Measurements from ENCODE around the gene CRY2. TPM values are rescaled to one million over a fixed set of nuclear protein-coding genes. Genes with fewer than 3 reads are reported as not detected.

Gene CRY2
- polyA plus RNA-seq, 1 experiment = 11.7 TPM

DNA sequence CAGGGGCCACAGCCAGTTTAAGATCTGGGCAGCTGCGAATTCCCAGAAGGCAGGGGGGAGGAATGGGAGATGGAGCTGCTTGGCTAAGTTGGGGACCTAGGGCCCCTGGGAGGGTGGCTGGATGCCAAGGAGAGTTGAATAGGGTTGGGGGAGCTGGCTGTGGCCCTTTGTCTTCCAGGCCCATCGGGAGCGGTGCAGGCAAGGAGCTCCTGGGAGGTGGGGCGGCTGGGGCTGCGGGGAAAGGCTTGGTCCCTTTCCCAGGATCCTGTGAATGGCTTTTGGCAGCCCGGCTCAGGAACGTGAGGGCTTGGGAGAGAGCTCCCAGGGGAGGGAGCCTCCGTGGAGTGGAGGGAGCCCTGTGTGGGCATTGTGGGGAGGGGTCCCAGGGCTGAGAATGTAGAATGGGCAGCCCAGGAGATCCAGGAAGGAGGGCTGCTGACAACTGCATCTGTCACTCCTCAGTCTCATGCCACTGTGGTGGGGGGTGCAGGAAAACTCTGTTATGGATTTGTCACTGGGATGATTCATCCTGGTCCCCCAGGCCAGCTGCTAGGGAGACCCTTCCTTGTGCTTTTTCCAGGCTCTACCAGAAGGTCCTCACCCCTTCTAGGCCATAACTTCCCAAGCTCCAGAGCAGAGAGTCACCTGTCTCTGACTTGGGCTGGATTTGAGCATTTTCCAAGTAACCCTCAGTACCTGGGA, 53.8 kb downstream of the CRY2 start:
- CTCF ChIA-PET = interaction anchor here (0.9 to 1.6 kb wide), 3 partner anchors 21 to 59 kb away, joined by 3 to 6 read pairs (median 5); no protein-coding TSS in a partner anchor
- peaks cover 8% of the 10 kb centered on the region for H3K27me3 ChIP-seq (ENCODE audit: control insufficient read depth, insufficient read depth, low read length)
- no peak for DNase-seq (ENCODE audit: low read depth, low spot score)
- peak overlapping the region; percentile 67 for H3K4me3 ChIP-seq (ENCODE audit: low read depth, low read length)
- H3K9me3 ChIP-seq (ENCODE audit: control insufficient read depth, insufficient read depth, low read length) = no peaks in the 10 kb centered on the region; the same call in 1 of the 2 replicates
- TF ChIP-seq, protein P1, sequence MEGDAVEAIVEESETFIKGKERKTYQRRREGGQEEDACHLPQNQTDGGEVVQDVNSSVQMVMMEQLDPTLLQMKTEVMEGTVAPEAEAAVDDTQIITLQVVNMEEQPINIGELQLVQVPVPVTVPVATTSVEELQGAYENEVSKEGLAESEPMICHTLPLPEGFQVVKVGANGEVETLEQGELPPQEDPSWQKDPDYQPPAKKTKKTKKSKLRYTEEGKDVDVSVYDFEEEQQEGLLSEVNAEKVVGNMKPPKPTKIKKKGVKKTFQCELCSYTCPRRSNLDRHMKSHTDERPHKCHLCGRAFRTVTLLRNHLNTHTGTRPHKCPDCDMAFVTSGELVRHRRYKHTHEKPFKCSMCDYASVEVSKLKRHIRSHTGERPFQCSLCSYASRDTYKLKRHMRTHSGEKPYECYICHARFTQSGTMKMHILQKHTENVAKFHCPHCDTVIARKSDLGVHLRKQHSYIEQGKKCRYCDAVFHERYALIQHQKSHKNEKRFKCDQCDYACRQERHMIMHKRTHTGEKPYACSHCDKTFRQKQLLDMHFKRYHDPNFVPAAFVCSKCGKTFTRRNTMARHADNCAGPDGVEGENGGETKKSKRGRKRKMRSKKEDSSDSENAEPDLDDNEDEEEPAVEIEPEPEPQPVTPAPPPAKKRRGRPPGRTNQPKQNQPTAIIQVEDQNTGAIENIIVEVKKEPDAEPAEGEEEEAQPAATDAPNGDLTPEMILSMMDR (IDR thresholded peaks at IDR 0.05; ENCODE audit: low read depth, low read length) = no peak
- no peak overlapping the region for H3K27ac ChIP-seq (ENCODE audit: low read depth, low read length)
- POLR2A ChIA-PET = interaction anchor here (1.1 kb wide), 1 partner anchor 17 kb away, joined by 3 read pairs; the partner anchor contains the start of gene PEX16

DNA sequence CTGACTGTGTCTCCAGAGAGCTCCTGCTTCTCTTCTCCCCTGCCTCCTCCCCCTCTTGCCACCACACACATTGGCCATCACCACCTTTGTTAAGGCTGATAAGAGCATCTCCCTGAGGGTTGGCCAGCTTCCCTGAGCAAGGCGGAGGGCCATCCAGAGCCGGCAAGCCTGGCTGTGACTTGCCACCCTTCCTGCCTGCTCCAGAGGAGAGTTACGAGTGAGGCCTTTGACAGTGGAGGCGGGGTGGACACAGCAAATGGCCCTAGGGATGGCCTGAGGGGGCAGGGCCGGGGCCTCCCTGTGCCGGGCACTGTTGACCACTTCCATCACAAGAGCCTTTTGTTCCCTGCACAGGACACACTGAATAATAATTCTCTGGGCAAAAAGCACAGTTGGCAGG, 54.4 kb downstream of the CRY2 start:
- Histone ChIP-seq H3K27me3 (ENCODE audit: control insufficient read depth, insufficient read depth, low read length) (peaks cover 8% of the 10 kb centered on the region), H3K9me3 (ENCODE audit: control insufficient read depth, insufficient read depth, low read length) (no peaks in the 10 kb centered on the region; the same call in 1 of the 2 replicates), H3K27ac (ENCODE audit: low read depth, low read length) (no peak overlapping the region), H3K4me3 (ENCODE audit: low read depth, low read length) (no peak overlapping the region)
- POLR2A ChIA-PET = interaction anchor here (1.1 kb wide), 1 partner anchor 16 kb away, joined by 3 read pairs; the partner anchor contains the start of gene PEX16
- CTCF ChIA-PET = interaction anchor here (0.9 to 1.6 kb wide), 3 partner anchors 21 to 59 kb away, joined by 3 to 6 read pairs (median 5); no protein-coding TSS in a partner anchor
- DNase-seq (ENCODE audit: low read depth, low spot score) = no peak
- TF ChIP-seq, protein P1 (IDR thresholded peaks at IDR 0.05; ENCODE audit: low read depth, low read length) = no peak

DNA sequence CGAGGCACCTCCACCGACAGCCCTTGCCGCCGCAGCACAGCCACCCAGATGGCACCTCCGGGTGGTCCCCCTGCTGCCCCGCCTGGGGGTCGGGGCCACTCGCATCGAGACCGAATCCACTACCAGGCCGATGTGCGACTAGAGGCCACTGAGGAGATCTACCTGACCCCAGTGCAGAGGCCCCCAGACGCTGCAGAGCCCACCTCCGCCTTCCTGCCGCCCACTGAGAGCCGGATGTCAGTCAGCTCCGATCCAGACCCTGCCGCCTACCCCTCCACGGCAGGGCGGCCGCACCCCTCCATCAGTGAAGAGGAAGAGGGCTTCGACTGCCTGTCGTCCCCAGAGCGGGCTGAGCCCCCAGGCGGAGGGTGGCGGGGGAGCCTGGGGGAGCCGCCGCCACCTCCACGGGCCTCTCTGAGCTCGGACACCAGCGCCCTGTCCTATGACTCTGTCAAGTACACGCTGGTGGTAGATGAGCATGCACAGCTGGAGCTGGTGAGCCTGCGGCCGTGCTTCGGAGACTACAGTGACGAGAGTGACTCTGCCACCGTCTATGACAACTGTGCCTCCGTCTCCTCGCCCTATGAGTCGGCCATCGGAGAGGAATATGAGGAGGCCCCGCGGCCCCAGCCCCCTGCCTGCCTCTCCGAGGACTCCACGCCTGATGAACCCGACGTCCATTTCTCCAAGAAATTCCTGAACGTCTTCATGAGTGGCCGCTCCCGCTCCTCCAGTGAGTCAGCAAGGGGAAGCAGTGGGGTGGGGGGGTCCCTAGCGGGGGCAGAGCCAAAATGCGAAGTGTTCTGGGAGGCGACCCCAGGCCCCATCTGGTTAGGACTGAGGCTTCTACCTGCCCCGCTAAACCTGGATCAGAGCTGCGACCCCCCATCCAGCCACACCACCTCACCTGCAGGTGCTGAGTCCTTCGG, 55.4 kb downstream of the CRY2 start:
- POLR2A ChIA-PET = no interaction called here
- Histone ChIP-seq H3K4me3 (ENCODE audit: low read depth, low read length) (no peak overlapping the region), H3K9me3 (ENCODE audit: control insufficient read depth, insufficient read depth, low read length) (no peaks in the 10 kb centered on the region; the same call in 1 of the 2 replicates), H3K27me3 (ENCODE audit: control insufficient read depth, insufficient read depth, low read length) (peaks cover under 1% of the 10 kb centered on the region), H3K27ac (ENCODE audit: low read depth, low read length) (no peak overlapping the region)
- CTCF ChIA-PET = no interaction called here
- DNase-seq (ENCODE audit: low read depth, low spot score) = no peak
- TF ChIP-seq, protein P1 (IDR thresholded peaks at IDR 0.05; ENCODE audit: low read depth, low read length) = no peak

DNA sequence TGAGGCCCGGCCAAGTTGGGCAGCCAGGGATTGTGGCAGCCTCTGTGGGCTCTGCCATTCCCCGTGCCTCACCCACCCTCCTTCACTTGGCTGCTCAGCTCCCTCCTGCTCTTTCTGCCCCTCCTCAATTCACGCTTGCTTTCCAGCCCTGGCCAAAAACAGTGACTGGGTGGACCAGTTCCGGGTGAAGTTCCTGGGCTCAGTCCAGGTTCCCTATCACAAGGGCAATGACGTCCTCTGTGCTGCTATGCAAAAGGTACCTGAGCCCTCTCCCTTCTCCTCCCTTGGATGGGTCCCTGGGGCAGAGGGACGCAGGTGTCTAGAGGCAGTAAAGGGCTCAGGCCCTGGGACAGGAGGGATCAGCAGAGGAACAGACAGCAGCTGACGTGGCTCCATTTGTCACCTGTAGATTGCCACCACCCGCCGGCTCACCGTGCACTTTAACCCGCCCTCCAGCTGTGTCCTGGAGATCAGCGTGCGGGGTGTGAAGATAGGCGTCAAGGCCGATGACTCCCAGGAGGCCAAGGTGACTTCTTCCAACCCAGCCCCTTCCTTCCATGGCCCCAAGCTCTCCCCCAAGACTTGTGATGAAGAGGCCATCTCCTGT, 57.1 kb downstream of the CRY2 start:
- CTCF ChIA-PET = no interaction called here
- TF ChIP-seq, protein P1 (IDR thresholded peaks at IDR 0.05; ENCODE audit: low read depth, low read length) = no peak
- no peaks in the 10 kb centered on the region; the same call in 1 of the 2 replicates for H3K9me3 ChIP-seq (ENCODE audit: control insufficient read depth, insufficient read depth, low read length)
- H3K27ac ChIP-seq (ENCODE audit: low read depth, low read length) = no peak overlapping the region
- no peak overlapping the region for H3K4me3 ChIP-seq (ENCODE audit: low read depth, low read length)
- POLR2A ChIA-PET = no interaction called here
- H3K27me3 ChIP-seq (ENCODE audit: control insufficient read depth, insufficient read depth, low read length) = no peaks in the 10 kb centered on the region
- no peak for DNase-seq (ENCODE audit: low read depth, low spot score)

All from AG04450 (cell line).